NCI-H526 (cell line): ENCODE data around the gene CHAC1.
A peak's percentile ranks its signal among the peaks of the same experiment; 100 is the strongest.

Experiments
- DNase-seq, 2 experiments: peaks; one replicate each; lab custom pipeline; 2025; lab: John Stamatoyannopoulos, UW

CHAC1 gene, protein sequence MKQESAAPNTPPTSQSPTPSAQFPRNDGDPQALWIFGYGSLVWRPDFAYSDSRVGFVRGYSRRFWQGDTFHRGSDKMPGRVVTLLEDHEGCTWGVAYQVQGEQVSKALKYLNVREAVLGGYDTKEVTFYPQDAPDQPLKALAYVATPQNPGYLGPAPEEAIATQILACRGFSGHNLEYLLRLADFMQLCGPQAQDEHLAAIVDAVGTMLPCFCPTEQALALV

DNA sequence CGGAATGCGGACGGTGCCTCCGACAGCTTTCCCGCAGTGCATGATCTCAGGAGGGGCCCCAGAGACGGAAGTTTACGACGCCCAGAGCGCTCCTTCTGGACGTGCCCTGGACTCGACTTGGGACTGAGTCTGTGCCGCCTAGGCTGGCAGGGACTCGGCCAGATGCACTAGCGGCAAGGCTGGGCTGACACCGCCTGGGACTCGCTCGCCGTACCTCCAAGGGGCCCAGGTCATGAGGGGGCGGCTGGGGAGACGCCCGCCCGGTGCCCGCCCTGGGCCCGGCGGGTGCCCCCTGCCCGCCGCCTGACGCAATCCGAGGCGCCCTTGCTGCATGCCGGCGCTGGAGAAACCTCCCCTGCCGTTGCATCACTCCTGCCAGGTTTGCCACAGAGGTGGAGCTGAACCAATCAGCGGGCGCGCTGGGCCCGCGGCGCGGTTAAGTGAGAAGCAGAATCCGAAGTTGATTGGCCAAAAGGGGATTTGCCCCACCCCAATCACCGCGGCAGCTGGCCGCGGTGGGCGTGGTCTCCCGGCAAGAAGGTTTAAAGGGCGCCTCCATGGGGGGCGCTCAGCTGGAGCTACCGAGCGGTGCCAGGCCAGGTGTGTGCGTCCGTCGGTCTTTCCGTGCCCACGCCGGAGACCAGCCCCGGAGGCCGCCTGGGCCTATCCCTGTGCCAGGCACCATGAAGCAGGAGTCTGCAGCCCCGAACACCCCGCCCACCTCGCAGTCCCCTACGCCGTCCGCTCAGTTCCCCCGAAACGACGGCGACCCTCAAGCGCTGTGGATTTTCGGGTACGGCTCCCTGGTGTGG, at the start of gene CHAC1:
Gene CHAC1, plus strand, starts transcription at position 571 of the 812 bp plus-strand sequence. Its CDS starts 113 bp downstream, at position 684.
- DNase-seq: peak; percentile 85 to 97

- no peak for DNase-seq
Observed at GRCh38 chr15:40904552-40905201, 48.6 kb upstream of the CHAC1 start.

DNA sequence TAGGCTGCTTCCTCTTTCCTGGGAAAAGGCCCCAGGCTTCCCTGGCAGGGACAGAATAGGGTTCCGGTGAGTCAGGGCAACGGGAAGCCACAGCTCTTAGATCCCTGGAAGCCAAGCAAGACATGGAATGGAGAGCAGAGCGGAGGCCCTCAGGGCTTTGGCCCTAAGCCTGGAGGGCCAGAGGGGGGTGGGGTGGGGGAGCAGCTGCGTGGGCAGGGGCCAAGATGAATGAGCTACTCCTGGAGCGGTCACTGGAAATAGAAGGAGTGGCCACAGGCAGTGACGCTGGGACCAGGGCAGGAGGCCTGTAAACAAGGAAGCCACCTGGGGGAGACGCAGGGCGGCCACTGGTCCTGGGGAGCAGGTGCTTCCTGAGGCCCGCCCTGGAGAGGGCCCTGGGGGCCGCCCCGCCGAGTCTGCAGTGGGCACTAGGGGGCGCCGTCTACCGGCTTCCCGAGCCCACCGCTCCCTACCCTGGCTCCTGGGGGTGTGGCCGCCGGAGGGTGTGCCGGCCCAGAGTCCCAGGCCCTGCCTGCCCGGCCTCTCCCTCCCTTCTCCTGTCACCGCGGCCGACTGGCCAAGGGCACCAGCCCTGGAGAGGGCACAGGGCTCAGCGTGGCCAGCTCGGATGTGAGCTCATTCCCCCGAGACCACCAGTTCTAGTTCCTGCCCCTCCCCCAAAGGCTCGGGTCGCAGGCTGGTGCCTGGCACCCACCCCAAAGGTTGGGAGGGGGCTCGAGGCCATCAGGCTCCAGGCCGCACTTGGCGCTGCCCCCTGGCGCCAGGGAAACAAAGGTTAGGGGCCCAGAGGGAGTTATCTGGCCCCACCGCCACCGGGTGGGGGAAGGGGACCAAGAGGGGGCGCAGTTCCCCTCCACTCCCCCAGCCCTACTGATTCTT, 46.9 kb upstream of the CHAC1 start:
- peak; percentile 36 to 91 for DNase-seq

- peak in 1 of 2 experiments; percentile 32 for DNase-seq
Observed at GRCh38 chr15:40906991-40907802, 46.1 kb upstream of the CHAC1 start.

GRCh38 chr15:40908095-40908494, 45.2 kb upstream of the CHAC1 start:
- no peak for DNase-seq

DNA sequence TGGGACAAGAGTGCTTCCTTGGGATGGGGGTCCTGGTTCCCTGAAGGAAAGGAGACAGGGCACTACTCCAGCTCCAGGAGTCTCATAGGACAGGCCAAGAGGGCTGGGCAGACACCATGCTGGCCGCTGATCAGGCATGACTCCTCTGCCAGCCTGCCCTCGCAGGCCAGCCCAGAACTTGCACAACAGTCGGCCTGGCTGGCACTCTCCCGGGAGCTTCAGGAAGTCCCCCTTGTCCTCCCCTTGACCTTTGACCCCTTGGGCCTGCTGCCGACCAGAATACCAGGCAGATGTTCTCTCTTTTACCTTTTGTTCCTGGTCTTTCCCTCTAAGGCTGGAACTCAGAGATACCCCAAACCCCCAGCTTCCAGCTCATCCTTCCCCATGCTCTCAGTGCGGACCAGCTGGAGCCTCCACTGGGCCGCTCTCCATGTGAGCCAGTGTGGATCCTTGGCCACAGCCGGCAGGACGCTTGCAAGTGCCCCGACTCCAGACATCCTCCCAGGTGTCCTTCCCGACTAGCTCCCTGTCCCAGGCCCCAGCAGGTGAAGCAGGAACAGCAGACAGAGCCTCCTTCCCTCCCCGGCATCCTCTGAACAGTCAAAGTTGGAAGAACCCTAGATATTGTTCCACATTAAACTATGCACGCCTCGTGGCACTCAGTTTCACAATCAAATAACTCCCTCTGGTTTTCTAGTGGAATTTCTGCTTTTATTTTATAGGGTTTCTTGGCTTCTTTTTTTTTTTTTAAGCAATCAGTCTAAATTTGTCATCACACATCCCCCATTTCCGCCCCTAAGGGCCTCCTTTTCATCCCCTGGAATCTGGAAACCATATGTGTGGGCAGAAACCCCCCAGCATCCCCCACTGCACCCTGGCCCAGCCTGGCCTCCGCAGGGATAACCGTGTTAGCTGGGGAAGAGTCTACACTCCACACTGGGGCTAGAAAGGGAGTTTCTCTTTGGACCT, 43.3 kb upstream of the CHAC1 start:
- no peak for DNase-seq

DNA sequence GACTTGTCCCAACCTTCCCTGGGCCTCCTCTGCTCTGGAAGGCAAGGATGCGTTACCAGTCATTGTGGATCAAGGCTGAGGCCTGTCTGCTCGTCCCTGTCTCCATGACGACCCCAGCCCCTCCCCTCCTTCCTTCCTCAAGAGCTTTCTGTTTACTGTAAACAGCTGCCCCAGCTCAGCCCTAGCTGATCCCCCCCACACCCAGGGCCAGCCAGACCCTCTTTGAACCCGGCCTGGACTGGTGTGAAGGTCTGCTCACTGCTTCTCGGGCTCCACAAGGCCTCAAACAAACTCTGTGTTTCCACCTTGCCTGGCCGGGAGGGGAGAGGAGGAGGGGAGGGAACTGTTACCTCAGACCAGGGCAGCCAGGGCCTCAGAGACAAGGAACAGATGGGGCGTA, 42.1 kb upstream of the CHAC1 start:
- peak; percentile 21 to 58 for DNase-seq

DNA sequence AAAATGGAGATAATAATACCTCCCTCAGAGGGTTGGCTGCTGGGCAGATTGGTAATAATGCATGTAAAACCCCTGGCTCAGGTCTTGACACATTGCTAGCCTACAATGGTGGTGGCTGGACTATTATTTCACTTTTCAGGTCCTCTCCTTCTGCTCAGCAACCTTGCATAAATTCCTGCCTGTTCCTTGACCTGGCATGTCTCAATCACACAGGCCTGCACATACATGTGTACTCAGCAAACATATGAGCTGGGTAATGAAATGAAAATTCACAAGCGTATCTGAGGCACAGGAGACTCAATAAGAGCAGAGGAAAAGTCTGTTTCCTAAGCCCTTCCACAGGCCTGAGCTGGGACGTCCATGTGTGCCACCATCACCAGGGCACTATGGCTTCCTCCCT, 41.6 kb upstream of the CHAC1 start:
- no peak for DNase-seq

DNA sequence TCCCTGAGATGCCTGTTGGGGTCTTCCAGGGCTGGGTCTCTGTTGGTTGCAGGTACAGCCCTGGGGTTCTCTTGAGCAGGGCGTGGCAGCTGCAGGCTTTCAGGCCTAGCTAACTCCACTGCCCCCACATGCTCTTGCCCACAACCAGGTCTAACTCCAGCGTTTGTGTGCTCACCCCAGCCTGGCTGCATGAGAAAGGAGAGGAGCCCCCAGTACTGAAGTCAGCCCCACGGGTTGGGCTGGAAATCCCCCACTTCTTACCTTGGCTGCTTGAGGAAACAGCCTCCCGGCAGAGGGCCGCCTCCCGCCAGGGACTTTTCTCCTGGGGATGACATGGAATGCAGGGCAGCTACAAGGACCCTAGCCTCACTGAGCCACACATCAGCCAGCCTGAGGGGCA, 40.8 kb upstream of the CHAC1 start:
- no peak for DNase-seq

DNA sequence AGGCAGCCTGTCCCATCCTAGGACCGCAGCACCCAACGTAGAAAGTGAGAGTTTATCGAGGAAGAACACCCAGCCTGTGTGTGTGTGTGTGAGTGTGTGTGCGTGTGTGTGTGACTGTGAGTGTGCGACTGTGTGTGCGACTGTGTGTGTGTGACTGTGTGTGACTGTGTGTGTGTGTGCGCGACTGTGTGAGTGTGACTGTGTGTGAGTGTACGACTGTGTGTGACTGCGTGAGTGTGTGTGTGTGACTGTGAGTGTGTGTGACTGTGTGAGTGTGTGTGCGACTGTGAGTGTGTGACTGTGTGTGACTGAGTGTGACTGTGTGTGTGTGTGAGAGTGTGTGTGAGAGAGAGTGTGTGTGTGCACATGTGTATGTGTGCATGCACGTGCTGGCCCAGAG, 39.3 kb upstream of the CHAC1 start:
- no peak for DNase-seq

DNA sequence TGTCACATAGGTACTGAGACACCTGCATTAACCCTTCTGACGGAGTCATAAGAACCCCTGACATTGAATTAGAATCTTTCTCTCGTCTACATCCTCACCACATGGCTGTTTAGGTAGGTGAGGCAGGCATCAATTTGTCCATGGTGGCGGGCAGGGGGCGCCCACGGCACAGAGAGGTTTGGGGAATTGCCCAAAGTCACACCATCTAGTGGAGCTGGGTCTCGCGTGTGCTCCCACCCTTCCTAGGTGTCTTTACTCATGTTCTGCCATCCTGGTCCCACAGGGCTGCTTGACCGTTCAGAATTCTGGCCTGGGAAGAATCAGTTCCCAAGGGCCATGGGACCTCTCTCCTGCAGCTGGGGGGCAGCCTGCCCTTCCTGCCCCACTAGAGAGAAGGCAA, 38.8 kb upstream of the CHAC1 start:
- DNase-seq: no peak

DNA sequence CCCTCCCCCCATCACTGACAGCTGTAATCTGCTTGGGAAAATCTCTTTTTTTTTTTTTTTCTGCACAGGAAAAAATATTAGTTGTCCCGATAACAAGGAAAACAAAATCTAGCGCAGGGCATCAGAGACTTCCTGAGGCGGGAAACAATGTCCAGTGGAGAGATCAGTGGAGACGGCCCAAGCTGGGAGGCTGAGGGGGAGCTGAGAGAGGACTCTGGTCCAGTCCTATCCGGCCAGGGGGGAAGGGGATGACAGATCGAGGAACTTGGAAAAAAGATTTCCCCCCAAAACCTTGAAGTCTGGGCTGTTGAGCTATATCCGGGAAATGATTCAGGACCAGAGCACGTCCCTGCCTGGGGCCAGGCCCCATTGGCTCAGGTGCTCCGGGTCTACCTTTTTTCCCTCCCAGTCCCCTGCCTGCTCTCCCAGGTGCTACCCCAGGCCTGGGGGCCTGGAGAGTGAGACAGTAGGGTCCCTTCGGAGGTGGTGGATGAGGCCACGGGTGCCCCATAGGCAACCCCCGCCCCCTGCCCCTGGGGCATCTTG, 38.1 kb upstream of the CHAC1 start:
- DNase-seq: no peak

DNA sequence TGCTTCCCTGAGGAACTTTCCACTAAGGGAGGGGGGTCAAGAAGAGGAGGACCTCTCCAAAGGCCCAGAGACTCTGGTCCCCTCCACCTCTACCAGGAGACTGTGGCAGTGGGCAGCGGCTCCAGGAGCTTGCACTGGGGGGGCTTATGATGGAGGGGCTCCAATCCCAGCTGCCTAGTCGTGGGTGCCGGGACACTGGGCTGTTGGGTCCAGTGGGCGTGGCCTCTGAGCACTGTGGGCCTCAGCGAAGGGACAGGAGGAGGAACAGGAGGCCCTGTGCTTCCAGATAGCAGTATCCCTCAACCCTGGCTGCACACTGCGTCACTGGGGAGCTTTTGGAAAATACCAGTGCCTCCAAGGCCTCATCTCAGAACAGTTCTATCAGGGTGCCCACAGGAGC, 37.6 kb upstream of the CHAC1 start:
- DNase-seq: no peak

DNA sequence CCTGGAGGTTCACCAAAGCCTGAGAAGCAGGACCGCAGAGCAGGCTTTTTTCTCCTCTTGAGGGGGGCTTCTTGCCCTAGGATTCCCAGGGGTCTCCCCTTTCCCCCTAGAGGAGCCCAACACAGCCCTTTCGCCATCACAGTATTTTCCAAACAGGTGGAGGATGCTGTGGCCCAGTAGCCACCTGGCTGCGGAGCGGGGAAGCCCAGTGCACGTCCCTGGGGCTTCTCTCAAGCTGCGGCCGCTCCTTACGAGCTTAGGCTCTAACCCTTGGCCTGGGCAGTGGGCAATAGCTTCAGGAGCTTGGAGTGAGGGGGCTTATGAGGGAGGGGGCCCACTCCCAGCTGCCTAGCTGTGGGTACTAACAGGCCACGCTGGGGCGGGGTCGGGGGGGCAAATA, 35.7 kb upstream of the CHAC1 start:
- DNase-seq: no peak

DNA sequence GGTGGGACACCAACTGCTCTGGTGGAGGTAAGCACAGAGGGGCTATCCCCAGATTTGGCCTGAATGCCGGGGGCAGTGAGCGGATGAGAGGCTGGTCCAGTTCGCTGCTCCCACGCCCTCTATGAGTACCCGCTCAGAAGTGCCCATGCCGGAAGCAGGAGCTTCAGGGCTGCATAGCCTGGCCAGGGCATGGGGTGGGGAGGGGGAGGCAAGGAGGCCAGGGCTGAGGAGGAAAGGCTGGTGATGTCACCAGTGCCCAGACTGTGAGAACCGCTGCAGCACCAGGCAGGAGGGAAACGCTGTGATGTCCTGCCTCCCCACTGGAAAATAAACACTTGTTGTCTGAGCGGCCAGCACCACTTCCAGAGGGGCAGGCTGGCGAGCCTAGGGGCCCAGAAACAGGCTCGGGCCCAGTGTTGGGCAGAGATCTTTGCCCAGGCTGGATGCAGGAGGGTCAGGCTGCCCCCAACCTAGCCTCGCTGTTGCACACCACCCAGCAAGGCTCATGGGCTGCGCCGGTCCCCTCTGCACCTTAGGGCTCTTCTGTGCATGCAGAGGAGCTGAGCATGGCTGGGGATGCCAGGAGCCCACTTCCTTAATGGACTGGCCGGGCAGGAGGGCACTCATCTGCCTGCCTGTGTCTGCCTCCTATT, 35.0 kb upstream of the CHAC1 start:
- no peak for DNase-seq

DNA sequence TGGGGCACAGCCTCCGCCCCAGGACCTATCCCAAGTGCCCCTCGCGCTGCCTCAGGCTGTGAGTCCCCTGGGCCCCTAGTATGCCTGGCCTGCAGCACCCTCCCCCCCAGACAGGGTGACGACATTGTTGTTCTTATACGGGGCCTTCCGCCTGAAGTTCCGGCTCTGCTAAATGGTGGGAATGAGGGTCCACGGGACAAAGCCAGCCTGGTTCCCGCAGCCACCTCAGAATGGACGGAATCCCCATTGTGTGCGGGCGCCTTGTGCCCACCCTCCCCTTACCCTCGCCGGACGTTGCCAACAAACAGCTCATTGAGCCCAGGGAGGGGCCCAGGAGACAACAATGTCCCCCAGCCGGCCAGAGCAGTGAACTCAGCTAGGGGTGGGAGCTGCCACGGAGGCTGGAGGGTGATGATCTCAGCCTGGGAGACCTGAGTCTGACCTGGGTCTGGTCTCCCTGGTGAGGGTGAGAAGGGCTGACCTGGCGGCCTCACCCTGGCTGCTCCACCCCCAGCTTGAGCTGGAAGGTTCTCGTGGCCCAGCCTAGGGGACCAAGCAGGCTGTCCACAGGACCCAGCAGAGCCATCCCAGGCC, 34.4 kb upstream of the CHAC1 start:
- no peak for DNase-seq

- no peak for DNase-seq
Observed at GRCh38 chr15:40921949-40922607, 31.2 kb upstream of the CHAC1 start.

DNA sequence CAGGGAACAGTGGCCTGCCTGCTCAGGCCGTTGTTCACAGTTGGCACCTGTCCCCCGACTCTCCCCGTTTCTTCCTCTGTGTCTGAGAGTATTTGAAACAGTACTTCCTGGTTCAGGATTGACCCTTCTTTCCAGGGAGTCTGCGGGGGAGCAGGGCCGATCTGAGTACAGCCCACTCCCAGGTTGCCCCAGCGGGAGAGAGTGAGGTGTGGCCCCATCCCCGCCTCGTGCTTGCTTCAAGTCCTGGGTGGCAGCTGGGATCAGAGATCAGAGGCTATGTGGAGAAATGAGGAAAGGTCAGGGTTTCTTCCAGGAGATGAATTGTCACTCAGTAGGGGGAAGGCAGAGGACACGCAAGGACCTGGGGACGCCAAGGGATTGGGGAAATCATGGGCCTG, 30.7 kb upstream of the CHAC1 start:
- no peak for DNase-seq
